HL-60/S4 (cell line): ENCODE data around the gene ZBTB46.

Experiments used
- in situ Hi-C: fragments of 300-500 bp; cut with MboI; formaldehyde crosslinking; loops from 2 replicates; pipeline ENCODE4 v1.14.3; 2022; ENCODE audit warnings: low sequenced_read_pairs

ZBTB46 gene

DNA sequence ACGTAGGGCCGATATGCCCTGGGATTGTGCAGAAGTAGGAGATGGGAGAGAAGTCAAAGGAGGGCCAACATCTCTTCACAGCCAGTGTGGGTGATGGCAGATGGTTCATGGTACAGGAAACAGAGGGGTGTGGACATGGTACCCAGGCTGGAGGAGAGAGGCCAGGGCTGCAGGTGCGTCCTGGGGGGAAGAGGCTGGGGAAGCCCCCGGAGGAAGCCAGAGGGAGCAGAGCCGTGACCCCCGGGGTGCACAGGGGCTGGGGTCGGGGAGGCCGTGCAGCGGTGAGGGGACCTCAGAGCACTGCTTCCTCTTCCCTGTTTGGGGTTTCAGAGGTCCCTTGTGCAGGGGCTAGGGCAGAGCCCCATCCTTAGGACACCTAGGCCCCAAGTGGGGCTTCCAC, 11.2 kb upstream of the ZBTB46 start:
- in situ Hi-C loops: no loop called here

DNA sequence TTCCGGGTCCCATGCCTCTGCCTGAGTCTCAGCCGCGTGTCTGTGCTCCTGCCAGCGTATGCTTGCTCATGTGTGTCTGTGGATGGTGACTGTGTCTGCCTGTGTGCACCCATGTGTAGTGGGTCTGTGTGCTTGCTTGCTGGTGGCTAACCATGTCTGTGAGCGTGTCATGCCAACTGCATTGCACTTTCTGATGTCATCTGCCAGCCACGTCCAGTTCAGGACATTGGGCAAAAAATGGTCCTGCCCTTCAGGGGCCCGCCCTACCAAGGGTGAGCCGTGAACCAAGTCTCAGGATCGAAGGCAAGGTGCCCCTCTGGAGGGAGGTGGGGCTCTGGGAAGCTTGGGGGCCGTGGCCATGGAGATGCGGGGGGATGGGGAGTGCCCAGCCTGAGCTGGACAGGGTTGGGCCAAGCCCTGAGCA, 9.4 kb upstream of the ZBTB46 start:
- in situ Hi-C loops: no loop called here

DNA sequence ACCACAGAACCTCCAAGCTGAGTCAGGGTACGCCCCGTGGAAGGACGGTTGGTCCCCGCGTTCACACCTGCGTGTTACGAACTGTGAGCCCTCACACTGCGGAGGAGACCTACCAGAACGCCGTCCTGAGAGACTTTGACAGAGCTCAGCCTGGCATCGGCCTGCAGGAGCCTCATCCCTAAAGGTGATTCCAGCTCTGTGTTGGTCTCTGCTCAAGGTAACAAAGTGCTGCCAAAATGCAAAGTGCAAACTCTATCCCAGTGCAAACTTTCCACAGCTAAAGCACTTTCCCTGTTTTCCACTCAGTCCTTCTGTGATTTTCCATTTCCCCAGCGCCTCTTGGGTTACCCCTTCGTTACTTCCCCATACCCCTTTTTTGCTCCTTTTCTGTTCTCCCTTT, 8.6 kb upstream of the ZBTB46 start:
- in situ Hi-C loops: no loop called here

DNA sequence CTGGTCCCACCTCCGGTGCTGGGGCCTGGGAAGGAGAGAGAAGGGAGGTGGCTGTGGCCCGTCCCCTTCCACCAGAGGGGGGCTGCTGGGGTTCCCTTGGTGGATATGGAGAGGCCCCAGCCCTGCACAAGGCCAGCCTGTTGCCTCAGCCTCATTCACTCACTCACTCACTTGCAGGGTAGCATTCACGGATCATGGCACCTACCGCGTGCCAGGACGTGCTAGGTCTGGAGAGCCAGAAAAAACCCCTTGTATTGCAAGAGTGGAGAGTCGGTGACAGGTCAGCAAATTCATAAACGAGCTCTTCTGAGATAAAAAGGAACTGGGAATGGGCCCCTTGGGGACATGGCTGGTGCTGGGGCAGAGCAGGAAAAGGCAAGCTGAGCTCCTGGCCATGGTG, 6.4 kb upstream of the ZBTB46 start:
- in situ Hi-C loops: no loop called here

DNA sequence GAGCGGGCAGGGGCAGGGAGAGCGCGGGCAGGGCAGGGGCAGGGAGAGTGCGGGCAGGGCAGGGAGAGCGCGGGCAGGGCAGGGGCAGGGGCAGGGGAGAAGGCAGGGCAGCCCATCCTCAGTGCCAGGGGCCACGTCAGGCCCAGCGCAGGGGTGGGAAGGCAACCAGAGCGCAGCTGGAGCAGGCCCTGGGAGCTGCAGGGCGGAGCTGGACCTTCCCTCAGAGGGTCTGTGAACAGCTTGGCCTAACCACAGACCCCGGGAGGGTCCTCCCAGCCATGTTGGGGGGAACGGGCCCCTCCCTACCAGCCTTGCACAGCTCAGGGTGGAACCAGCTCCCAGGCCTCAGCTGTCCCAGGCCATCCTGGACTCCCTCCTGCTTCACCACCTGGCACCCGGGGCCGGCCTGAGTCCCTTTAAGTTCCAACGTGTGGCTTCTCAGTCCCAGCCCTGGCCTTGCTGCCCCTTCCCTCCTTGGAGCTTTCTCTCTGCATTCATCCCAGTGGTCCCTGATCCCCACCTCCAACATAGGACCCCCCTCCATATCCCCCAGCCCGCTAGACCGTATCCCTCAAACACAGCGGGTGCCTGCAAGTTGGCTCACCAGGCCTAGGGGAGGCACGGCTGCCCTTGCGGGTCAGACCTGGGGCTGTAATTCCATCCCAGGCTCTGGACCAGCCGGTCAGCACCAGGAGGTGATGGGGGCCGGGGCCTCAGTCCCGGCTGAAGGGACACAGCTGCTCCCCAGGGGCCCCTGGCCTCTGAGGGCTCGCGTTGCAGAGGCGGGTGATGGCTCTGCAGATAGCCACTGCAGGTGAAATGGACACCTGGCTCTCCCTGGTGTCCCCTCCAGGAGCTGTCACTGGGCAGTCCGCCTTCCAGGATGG, 5.6 kb upstream of the ZBTB46 start:
- in situ Hi-C loops: no loop called here

DNA sequence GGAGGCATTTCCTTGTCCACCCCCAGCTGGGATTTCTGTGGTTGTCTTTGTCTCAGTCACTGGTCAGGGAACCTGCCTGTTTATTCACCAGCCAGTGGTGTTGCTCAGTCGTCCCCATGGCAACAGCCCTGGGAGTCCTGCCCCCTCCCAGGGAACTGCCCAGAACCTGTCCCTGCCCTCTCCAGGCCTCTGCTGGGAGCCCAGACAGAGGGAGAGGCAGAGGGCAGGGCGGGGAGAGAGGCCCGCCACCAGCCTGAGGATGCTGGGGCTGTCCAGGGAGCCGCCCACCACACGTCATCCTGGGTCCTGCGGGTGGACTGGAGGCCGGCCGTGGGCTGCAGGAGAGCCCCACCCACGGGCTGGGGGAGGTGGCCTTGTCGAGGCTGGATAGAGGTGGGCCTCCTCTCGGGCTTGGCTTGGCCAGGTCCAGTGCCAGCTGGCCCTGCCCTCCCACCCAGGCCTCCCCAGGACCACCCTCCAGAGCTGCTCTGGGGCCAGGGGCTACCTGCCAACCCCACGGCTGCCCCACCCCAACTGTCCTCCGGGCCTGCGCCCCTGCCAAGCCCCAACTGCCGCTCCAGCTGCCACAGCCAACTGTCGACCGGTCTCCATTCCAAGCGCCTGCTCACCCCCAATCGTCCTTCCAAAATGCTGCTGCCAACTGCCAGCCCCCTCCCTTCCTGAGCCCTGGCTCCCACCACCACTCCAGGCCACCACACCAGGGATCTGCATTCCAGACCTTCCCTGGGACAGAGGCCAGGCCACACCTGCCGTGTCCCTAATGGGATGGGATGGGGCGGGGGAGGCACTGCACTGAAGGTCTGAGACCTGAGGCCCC, 4.2 kb upstream of the ZBTB46 start:
- in situ Hi-C loops: no loop called here

DNA sequence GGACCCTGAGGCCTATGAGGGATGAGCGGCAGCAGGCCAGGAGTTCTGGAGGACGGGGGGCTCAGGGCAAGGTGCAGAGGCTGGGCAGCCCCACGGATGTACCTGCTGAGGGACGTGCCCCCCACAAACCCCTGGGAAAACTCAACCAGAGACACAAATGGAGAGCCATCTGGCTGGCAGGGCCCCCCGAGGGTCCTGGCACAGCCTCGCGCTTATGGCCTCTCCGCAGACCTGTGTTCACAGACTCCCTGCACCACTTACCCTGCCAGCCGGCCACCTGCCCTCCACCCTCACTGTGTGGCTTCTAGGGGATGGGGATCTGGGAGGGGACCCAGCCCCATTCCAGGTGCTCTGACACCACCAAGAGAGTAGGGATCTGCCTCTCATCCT, 3.4 kb upstream of the ZBTB46 start:
- in situ Hi-C loops: no loop called here

DNA sequence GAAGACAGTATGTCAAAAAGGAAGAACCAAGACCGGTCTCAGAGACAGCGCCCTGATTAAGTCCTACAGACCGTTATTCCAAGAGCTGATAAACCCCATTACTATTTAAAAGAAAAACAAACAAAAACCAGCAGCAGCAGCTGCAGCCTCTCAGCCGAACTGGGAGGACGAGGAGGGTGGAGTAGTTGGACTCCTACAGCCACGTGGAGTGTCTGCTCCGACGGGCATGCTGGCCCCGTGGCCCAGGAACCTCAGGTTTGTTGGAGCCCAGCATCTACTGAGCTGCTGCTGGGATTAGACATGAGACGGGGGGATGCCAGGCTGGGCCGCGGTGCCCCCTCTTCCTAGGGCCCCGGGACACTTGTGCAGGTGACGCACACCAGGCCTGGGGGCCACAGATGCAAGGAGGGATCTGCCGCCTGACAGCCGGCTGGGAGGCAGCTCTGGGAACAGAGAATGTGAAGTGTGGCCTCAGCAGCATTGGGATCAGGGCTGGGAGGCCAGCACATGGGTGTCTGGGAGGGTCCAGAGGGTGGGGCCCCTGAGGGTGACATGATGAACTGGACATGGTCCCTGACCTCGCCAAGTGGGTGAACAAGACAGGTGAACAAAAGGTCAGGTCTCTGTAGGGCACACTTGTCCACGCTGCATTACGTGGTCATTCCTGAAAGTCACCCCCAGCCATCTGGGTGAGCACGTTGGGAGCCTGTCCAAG, 2.9 kb upstream of the ZBTB46 start:
- in situ Hi-C loops: no loop called here

DNA sequence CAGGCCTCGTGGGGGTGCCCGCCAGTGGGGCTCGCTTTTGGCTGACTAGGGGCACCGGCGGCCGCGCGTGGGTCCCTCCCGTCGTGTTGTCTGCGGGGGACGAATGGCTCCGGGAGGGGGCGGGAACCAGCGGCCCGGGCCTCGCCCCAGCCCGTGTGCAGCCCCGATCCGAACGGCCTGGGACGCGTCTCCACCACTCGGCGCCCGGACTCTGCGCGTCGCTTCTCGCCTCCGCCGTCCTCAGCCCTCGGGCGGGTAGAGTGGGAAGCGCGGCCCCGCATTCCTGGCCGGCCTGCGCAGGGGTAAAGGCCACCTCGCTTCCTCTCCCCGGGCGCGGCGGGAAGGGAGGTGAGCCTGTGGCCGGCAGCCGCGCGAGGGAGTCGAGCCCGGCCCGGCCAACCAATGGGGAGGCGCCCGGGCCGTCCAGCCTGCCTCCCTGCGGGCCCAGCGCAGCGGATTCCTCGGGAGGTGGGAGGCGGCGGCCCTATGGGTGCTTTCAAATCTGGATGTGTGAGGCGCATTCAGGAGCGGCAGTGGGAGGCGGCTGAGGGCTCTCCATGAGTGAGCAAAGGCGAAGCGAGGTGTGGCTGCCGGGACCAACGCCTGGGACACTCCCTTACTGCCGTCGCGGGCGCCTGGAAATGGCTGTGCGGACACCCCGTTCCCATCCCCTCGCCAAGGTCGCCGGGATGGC, 1.1 kb upstream of the ZBTB46 start:
- in situ Hi-C loops: no loop called here

DNA sequence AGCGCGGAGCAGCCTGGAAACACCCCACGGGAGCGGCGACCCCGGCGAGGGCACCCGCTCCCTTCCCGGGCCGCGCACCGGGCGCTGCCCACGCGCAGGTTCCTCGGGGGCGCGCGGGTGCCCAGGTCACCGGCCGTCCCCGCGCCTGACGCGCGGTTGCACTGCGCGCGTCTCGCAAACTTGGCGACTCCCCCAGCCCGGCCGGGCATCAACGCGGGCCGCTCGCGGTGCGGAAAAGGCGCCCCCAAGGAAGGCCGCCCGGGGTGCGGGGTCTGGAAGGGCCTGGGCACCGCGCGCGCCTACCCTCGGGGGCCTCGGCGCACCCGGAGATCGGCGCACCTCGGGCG, 555 bp upstream of the ZBTB46 start:
- in situ Hi-C loops: no loop called here

DNA sequence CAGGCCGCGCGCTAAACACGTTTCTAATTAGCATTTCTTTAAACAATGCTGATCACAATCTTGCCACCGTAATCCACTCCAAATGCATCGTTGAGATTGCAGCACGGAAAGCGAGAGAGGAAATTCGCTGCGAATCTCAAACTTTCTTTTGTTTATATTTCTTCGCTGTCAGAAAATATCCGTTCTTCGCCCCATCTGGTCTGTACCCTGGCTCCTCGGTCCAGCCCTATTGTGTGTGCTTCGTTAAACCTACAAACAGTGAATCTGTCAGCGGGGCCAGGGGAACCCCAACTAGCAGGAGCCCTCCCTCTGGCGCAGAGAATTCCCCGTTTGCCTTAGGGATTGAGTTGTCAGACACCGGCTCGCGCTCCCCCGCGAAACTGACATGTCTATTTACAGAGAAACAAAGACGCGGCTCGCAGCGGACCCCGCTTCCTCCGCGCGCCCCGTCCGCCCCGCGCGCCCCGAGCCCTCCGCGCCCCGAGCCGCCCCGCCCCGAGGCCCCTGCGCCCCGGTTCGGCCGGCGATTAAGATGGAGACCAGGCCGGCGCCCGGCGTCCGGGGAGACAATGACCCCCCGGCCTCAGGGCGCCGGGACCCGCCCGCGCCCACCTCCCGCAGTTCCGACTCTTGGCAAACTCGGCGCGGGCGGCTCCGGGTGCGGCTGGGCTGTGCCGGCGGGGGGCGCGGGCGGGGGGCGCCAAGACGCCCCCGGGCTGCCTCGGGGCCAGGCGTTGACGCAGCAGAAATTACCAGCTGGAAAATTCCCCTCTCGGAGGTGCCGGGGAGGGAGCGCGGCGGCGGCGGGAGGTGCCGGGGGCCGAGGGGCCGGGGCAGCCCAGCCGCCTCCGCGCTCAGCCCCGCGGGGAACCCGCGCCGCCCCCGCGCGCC, 874 bp downstream of the ZBTB46 start:
- in situ Hi-C loops: no loop called here

DNA sequence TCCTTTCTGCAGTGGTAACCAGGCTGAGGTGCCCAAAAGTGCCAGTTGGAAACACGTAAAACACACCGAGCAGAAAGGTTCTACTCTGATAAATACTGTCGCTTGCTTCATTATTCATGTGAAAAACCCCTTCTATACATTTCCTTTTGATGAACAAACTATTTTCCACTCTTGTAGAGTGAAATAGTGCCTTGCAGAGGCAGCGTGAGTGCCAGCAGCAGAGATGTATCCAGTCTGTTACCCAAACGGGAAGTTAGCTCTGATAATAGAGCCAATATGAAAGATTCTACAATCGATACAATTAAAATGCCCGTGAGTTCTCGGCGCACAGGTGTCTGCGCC, 1.5 kb downstream of the ZBTB46 start:
- in situ Hi-C loops: no loop called here

DNA sequence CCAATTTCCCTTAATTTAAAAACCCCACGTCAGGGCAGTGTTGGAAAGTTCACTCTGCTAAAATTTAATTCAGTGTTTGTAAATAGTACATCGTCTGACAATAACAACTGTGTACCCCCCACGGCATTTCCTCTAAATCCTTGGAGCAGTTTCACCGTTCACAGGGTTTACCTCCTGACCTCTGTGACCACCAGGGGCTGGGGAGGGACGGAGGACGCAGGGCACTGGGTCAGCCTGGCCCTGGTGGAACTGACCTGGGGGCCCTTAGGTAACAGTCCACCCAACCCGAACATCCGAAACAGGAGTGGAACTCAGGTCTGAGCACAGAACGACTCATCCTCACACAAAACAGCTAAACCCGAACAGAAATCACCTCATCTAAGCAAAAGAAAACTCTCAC, 2.1 kb downstream of the ZBTB46 start:
- in situ Hi-C loops: no loop called here

DNA sequence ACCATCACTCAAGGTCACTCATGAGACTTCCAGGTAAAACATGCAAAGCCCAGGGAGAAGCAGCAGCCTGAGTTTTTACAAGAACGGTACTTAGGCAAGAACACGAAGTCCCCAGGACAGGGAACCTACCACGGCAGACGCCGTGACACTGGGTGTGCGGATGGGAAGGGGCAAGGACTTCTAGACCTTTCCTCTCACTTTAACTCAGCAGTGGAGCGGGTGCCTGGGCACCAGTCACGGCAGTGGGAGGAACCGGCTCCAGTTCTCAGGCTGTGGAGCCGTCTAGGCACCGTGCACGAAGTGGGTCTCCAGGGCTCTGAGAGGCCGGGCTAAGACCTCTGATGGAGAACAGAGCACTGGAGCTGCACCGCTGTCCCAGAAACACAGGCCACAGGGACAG, 2.5 kb downstream of the ZBTB46 start:
- in situ Hi-C loops: no loop called here

DNA sequence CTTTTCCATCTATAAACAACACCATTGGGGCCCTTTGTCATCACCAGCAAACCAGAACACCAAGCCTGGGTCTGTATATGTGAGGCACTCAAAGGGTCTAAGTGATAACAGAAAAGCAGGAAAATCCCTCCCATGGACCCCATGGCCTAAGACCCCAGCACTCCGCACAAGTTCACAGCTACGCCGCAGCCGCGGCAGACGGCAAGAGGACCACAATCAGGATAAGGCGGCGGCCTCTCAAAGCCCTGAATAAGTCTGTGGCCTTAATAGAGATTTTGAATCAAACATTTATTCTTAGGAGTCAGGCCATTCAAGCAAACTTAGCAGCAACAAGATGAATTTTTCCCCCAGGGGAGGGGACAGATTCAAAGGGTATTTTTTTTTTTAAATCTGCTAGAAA, 2.9 kb downstream of the ZBTB46 start:
- in situ Hi-C loops: no loop called here

DNA sequence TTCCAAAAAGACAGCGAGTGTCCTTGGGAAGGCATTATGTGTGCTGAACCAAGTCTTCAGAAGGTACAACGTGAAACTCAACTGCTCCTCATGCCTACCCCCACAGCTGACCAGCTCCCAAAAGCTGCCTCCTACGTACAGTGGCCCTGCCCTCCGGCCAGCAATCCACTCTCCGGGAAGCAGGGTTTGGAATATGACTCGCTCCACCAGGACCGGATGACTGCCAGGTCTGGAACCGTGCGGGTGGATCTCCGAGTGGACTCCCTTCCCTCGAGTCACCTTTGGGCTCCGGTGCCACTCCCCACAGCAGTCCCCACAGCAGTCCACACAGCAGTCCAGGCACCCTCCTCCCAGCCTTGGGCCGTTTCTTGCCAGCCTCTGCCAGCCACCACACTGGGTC, 4.3 kb downstream of the ZBTB46 start:
- in situ Hi-C loops: no loop called here

DNA sequence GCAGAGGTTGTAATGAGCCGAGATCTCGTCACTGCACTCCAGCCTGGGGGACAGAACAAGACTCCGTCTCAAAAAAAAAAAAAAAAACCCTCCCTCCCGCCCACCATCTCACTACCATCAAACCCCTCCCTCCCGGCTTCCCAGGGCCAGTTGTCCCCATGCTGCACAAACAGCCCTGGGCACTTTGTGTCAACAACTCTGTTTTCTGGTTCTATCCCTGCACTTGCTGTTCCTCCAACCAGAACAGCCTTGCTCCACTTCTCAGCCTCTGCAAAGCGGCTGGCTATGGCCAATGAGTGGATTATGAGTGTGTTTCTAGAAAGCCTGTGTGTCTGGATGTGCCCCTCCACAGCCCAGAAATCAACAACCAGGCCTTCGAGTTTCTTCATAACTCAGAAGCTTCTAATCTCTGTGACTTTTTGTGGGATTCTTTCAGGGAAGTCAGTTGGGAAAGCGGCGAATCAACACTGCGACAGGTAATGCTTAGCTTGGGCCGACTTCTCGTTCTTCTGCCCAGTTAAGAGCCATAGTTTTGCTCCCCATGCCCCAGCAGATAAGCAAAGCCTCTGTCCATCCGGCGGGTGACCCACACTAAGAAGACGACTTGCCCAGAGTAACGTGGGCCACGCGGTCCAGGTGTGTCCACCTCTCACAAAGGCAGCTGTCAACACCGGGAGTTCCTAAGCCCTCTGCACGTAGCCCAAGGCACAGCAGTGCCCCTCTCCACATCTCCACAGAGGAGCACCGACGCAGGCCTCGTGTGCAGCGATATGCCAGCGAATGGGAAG, 5.5 kb downstream of the ZBTB46 start:
- in situ Hi-C loops: no loop called here

DNA sequence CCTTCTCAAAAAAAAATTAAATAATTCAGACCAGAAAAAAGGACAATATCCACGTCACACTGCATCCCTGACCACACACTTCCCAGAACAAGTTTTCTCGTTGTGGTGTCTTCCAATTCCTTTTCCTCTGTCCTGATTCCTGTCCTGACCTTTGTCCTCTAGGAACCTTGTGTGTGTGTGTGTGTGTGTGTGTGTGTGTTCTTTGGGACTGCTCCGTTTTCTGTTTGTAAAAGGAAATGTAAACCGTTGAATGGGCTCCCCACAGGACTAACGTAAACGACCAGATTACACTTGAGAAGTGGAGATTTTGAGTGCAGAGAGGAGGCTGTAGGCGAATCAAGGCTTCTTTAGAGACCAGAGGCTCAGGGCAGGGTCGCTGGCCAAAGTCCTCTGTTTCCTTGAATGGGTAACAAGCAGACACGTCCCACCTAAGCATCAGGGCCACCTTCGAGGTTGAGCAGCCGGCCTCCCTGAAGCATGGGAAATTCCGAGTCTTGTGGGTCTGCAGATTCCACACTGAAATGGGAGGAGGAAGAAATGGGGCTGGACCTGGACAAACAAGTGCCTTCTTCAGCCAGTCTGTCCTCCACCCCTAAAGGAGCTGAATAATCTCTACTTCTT, 7.3 kb downstream of the ZBTB46 start:
- in situ Hi-C loops: no loop called here

DNA sequence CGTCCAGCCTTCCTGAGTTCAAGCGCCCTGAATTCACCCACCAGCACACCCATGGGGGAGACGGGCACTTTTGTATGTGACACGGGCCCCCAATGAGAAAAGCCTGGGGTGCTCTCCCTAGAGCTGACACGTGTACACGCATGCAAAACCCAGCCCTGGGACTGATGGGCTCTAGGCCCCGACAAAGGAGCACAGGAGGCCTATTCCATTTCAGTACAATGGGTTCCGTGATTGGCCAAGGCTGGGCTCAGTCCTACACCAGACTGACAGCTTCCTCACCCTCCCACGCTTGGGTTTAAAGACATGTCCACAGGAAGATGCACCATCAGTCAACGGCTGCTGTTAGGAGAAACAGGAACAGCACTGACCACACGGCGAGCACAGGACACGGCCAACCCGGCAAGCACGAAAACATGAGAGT, 8.8 kb downstream of the ZBTB46 start:
- in situ Hi-C loops: no loop called here
